ENCODE data around the gene SNAP47.

- TF ChIP-seq CTCF (IDR thresholded peaks at IDR 0.05; ENCODE audit: low read depth, low read length, poor library complexity, severe bottlenecking) (no peak), EZH2phosphoT487 (IDR thresholded peaks at IDR 0.05; ENCODE audit: borderline replicate concordance, low read length) (no peak)
Measured at GRCh38 chr1:227697321-227697864, 37.8 kb upstream of the SNAP47 start.
